ENCODE measurements around the gene CERT1. TPM values are rescaled to one million over a fixed set of nuclear protein-coding genes. Genes with fewer than 3 reads are reported as not detected.

Gene CERT1
- total and polyA plus RNA-seq, 9 of the 15 experiments (the other 6 are each of a cell fraction or from before 2014, with no cell fraction given): 3.4 to 24.7 (median 9.8) TPM

DNA sequence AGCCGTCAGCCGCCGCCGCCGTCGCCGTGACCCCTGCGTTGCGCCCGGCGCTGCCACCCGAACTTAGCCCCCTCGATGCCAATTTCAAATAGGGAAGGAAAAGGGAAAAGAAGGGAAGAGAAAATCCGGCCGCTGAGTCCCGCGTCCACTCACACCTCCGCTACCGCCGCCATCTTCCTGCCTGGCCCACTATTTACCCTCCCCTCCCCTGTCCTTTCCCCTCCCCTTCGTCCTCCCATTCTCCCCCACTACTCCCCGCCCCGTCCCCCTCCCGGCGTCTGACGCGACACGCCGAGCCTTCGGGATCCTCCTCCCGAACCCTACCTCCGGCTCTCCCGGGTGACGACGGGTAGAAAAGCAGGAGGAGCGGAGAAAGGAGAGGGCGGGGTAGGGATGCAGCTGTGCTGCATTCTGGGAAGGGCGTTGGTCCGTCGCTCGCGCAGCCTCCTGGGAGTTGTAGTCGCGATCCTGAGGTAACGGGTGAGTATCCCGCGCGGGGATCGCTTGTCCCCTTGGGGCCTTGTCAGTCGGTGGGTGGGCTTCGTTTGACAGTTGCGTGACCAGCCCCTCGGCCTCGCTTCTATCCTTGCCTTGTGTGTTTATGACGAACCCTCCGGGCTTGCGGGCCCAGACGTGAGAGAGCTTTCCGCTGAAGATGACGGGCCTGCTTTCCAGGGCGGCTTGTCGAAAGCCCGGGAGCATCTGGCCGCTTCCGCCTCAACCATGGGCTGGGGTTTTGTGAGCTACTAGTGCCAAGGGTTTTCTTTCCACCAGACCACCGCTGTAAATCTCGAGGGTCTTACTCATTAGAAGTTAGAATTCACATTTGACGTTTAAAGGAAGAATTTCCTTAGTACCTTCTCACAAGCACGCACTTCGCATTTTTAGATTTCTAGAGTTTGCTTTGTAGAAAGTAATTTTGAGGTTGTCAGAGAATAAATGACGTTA lies at the start of gene CERT1, which contains the start of gene POLK (continued):
- TF ChIP-seq FOXJ2 (tag; IDR thresholded peaks at IDR 0.05): peak; percentile 81; the same call in 1 of the 2 replicates
- no peak for TF ChIP-seq NFIC (IDR thresholded peaks at IDR 0.05)
- no peak for TF ChIP-seq NCOR1 (IDR thresholded peaks at IDR 0.05)
- no peak for TF ChIP-seq ZKSCAN8 (CRISPR knock-in tag; IDR thresholded peaks at IDR 0.05)
- TF ChIP-seq TAF1 (IDR thresholded peaks at IDR 0.05; ENCODE audit: control insufficient read depth, extremely low read depth, insufficient read depth, low read length, severe bottlenecking): peak; percentile 90
- TF ChIP-seq CBFA2T3 (IDR thresholded peaks at IDR 0.05): no peak
- peak; percentile 62; the same call in 1 of the 2 replicates for TF ChIP-seq ZNF766 (CRISPR knock-in tag; conservative IDR thresholded peaks at IDR 0.05)
- peak; percentile 62 to 66; a peak in 2 of 4 replicates for TF ChIP-seq FOXK2 (conservative IDR thresholded peaks at IDR 0.05 in 1 of 2, IDR thresholded peaks at IDR 0.05 in 1 of 2; ENCODE audit: low read depth in 2 of 2)
- no peak for TF ChIP-seq NFE2 (IDR thresholded peaks at IDR 0.05; ENCODE audit: low read depth)
- TF ChIP-seq HMGN3 (IDR thresholded peaks at IDR 0.05; ENCODE audit: borderline replicate concordance, extremely low read depth, insufficient read length, low read depth, low read length): peak; percentile 38
- peak; percentile 84 for TF ChIP-seq RBBP5 (IDR thresholded peaks at IDR 0.05; ENCODE audit: borderline replicate concordance, insufficient read depth, low read length, poor library complexity, severe bottlenecking)
- no peak for TF ChIP-seq CBFA2T2 (conservative IDR thresholded peaks at IDR 0.05)
- no peak for TF ChIP-seq RBM39 (optimal IDR thresholded peaks at IDR 0.05; ENCODE audit: low read depth, low read length)
- no peak for TF ChIP-seq TSC22D4 (tag; IDR thresholded peaks at IDR 0.05)
- no peak; the same call in 1 of the 2 replicates for TF ChIP-seq MYBL2 (IDR thresholded peaks at IDR 0.05; ENCODE audit: low read depth)
- no peak for TF ChIP-seq MYBL2 (CRISPR knock-in tag; IDR thresholded peaks at IDR 0.05; ENCODE audit: borderline replicate concordance)
- no peak for TF ChIP-seq FOXO4 (CRISPR knock-in tag; IDR thresholded peaks at IDR 0.05)
- TF ChIP-seq HSF4 (CRISPR knock-in tag; IDR thresholded peaks at IDR 0.05; ENCODE audit: borderline replicate concordance): no peak
- no peak for TF ChIP-seq ZNF57 (CRISPR knock-in tag; IDR thresholded peaks at IDR 0.05)
- TF ChIP-seq RBM14 (IDR thresholded peaks at IDR 0.05; ENCODE audit: borderline replicate concordance, insufficient read depth, low read depth, low read length): no peak
- TF ChIP-seq U2AF1 (optimal IDR thresholded peaks at IDR 0.05; ENCODE audit: low read depth, low read length): no peak
- no peak for TF ChIP-seq ATF6 (CRISPR knock-in tag; IDR thresholded peaks at IDR 0.05)
- TF ChIP-seq SAFB (IDR thresholded peaks at IDR 0.05; ENCODE audit: borderline replicate concordance, low read depth, low read length): no peak
- 0 out of 2 replicates have a peak, but pooled peaks have one; percentile 20 for TF ChIP-seq LCOR (CRISPR knock-in tag; IDR thresholded peaks at IDR 0.05)
